Prostate gland (tissue), 2 donors: ENCODE results near the gene SPRTN. TPM values are rescaled to one million over a fixed set of nuclear protein-coding genes. Genes with fewer than 3 reads are reported as not detected.

Source experiments
- DNase-seq: peaks from one replicate; pipeline ENCODE4 v3.0.0-alpha.2; 2019; ENCODE audit warnings: low spot score
- H3K27ac ChIP-seq, 2 donors: fragments of 200-600 bp; sonication (generic); 2 replicates each; pipeline ENCODE4 v1.5.1; 2017 to 2019
- H3K27me3 ChIP-seq: fragments of 200-600 bp; sonication (generic); replicated peaks from 2 replicates; pipeline ENCODE4 v1.5.1; 2019; ENCODE audit not compliant: insufficient read depth
- H3K36me3 ChIP-seq, 2 donors: fragments of 200-600 bp; sonication (generic); 1 replicate in 1 of 2; 2 replicates in 1 of 2; pipeline versions ENCODE4 v1.5.1 to v1.8.1; 2017 to 2019
- H3K4me1 ChIP-seq: fragments of 200-600 bp; sonication (generic); replicated peaks from 2 replicates; pipeline ENCODE4 v1.5.1; 2019
- H3K4me3 ChIP-seq, 2 donors: fragments of 200-600 bp; sonication (generic); 2 replicates each; pipeline ENCODE4 v1.5.1; 2017 to 2019
- H3K9me3 ChIP-seq: fragments of 200-600 bp; sonication (generic); 2 replicates; pipeline ENCODE4 v1.5.1; 2017
- POLR2A ChIP-seq: fragments of 450-650 bp; IDR thresholded peaks from one replicate; pipeline ENCODE4 v1.6.1; 2016; ENCODE audit warnings: antibody characterized with exemption, mild to moderate bottlenecking
- POLR2AphosphoS5 ChIP-seq: sonication (generic); formaldehyde crosslinking; IDR thresholded peaks from one replicate; pipeline ENCODE4 v1.6.1; 2017; ENCODE audit warnings: antibody characterized with exemption
- WGBS: methylation state at CpG from one replicate; pipeline ENCODE4 v1.1.5; 2018; 5-methylcytosine and 5-hydroxymethylcytosine counted together
- intact Hi-C: fragments of 100-400 bp; cut with DNase I; formaldehyde crosslinking; loops from one replicate; pipeline ENCODE4 v1.14.2; 2022
- total RNA-seq, 2 donors: library from RNA; depleted of rRNA; stranded (reverse); fragments of >200 nt; gene quantifications; one replicate each; pipeline ENCODE4 v1.1.0, GENCODE V29; 2016
- TF ChIP-seq, protein P1 (sequence below), 4 experiments: fragments of 200-600 bp in 2 of 4; fragments of 450-650 bp in 2 of 4; sonication (generic) in 2 of 4; IDR thresholded peaks; 1 replicate in 3 of 4; 2 replicates in 1 of 4; pipeline ENCODE4 v1.5.1; 2016 to 2019; ENCODE audit warnings: antibody characterized with exemption in 4 of 4, mild to moderate bottlenecking in 2 of 4, moderate library complexity in 2 of 4

The SPRTN gene
- total RNA-seq, 2 donors from 2014 or later, result 10.8 to 23.4 TPM

DNA sequence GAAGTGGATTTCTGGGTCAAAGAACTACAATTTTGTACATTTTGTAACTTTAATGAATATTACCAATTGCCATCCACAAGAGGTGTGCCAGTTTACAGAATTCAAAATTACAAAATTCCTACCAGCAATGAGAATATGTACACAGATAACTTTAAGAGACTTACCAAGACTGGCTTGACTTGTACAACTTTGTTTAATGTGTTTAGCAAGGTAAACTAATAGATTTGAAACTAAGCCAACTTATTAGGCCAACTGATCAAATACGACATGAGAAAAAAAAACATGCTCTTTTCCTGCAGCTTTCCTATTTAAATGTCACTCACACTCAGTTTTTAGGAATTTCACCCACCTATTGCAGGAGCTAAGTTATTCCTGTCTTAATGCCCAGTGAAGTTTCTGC, 11.8 kb upstream of the SPRTN start:
- no peak overlapping the region for H3K27ac ChIP-seq
- H3K9me3 ChIP-seq, result no peaks in the 10 kb centered on the region
- 32% methylated on average over 1 of the region's 1 CpG for WGBS

DNA sequence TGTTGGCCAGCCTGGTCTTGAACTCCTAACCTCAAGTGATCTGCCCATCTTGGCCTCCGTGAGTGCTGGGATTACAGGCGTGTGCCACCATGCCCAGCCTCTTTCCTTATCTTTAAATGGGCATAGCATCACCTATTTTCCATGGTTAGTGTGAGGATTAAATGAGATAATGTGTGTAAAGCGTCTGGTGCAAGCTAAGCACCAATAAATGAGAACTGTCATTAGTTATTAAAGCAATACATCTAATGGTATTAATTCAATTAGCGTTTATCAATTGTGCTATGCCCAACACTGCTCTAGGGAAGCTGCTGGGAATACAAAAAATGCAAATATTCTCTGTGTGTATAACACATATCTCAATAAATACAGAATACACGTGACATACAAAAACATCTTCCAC, 10.5 kb upstream of the SPRTN start:
- TF ChIP-seq, protein P1, sequence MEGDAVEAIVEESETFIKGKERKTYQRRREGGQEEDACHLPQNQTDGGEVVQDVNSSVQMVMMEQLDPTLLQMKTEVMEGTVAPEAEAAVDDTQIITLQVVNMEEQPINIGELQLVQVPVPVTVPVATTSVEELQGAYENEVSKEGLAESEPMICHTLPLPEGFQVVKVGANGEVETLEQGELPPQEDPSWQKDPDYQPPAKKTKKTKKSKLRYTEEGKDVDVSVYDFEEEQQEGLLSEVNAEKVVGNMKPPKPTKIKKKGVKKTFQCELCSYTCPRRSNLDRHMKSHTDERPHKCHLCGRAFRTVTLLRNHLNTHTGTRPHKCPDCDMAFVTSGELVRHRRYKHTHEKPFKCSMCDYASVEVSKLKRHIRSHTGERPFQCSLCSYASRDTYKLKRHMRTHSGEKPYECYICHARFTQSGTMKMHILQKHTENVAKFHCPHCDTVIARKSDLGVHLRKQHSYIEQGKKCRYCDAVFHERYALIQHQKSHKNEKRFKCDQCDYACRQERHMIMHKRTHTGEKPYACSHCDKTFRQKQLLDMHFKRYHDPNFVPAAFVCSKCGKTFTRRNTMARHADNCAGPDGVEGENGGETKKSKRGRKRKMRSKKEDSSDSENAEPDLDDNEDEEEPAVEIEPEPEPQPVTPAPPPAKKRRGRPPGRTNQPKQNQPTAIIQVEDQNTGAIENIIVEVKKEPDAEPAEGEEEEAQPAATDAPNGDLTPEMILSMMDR (IDR thresholded peaks at IDR 0.05), result no peak
- TF ChIP-seq POLR2AphosphoS5, result no peak
- no peak for TF ChIP-seq POLR2A
- H3K4me1 ChIP-seq, result peaks cover 4% of the 10 kb centered on the region
- H3K27me3 ChIP-seq, result no peaks in the 10 kb centered on the region
- H3K4me3 ChIP-seq, result no peak overlapping the region
- intact Hi-C loops, result no loop called here
- DNase-seq, result no peak
- H3K9me3 ChIP-seq, result no peaks in the 10 kb centered on the region
- WGBS, result 77% methylated on average over 5 of the region's 5 CpGs
- H3K36me3 ChIP-seq, result no peaks in the 10 kb centered on the region
- no peak overlapping the region for H3K27ac ChIP-seq

More for the DNA sequence above, 11.8 kb upstream of the SPRTN start:
- Histone ChIP-seq H3K36me3 (no peaks in the 10 kb centered on the region), H3K27me3 (no peaks in the 10 kb centered on the region), H3K4me3 (no peak overlapping the region), H3K4me1 (peaks cover 4% of the 10 kb centered on the region)
- intact Hi-C loops, result no loop called here
- no peak for DNase-seq
- TF ChIP-seq POLR2AphosphoS5, result peak; percentile 31
- TF ChIP-seq, protein P1 (IDR thresholded peaks at IDR 0.05), result no peak

DNA sequence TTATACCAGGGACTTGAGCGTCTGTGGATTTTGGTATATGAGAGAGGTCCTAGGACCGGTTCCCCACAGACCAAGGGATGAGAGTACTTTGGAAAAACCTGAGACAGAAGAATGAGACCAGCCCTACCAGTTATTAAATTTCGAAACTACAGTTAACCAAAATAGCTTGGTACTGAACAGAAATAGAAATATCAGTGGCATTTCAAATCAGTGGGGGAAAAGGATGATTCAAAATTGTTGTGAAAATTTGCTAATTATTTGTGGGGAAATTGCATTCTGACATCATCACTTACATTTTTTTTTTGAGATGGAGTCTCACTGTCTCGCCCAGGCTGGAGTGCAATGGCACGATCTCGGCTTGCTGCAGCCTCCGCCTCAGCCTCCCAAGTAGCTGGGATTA, 8.6 kb upstream of the SPRTN start:
- no peak for DNase-seq
- 88% methylated on average over 7 of the region's 7 CpGs for WGBS
- Histone ChIP-seq H3K36me3 (no peaks in the 10 kb centered on the region), H3K4me3 (no peak overlapping the region), H3K4me1 (peaks cover 4% of the 10 kb centered on the region), H3K27ac (no peak overlapping the region), H3K27me3 (no peaks in the 10 kb centered on the region), H3K9me3 (no peaks in the 10 kb centered on the region)
- intact Hi-C loops, result no loop called here
- no peak for TF ChIP-seq POLR2AphosphoS5

DNA sequence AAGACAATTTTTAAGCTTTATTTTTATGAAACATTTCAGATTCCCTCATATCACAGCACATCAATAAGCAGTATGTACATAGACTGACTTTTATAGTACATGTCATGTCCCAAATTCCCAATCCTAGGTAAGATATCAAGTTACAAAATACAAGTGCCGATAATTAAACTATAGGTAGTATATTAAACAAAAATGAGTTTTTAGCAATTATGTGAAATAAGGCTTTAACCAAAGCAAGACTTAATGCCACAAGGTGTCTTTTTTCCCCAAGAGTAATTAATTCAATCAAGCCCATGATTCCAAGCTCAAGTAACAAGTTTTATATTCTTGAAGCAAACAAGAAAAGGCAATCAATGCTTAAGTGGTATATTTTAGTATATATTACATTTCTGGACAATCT, 5.3 kb upstream of the SPRTN start:
- Histone ChIP-seq H3K4me3 (no peak overlapping the region), H3K27ac (no peak overlapping the region), H3K9me3 (no peaks in the 10 kb centered on the region), H3K27me3 (no peaks in the 10 kb centered on the region), H3K36me3 (no peaks in the 10 kb centered on the region), H3K4me1 (no peaks in the 10 kb centered on the region)
- WGBS, result 73% methylated on average over 1 of the region's 1 CpG
- no peak for TF ChIP-seq POLR2A
- TF ChIP-seq POLR2AphosphoS5, result no peak
- TF ChIP-seq, protein P1 (IDR thresholded peaks at IDR 0.05), result no peak
- no peak for DNase-seq
- intact Hi-C loops, result no loop called here

DNA sequence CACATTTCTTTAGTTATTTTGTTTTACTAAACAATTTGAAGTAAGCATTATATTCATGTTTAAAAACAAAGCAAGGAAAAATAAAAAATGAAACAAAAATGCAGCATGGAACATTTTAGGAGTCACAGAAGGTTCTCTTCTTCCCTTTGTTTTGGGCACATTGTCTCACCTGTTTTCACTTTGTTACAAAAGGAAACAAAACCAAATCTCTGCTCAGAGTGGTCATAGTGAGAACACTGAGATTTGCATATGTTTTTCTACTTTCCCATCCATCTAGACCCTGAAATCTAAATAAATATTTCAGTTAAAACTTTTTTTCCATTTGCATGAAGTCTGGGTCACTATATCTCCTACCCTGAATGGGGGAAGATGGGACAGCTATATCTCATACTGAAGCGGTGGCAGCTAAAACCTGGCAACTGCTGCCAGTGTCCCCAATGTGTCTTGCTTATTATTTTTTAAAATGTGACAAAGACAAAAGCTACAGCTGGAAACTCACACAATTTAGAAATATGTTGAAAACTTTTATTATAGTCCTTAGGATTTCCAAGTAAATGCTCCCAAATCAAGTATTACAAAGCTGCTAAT, 3.9 kb upstream of the SPRTN start:
- no peak for DNase-seq
- intact Hi-C loops, result no loop called here

More for the DNA sequence above, 3.9 kb upstream of the SPRTN start:
- Histone ChIP-seq H3K4me1 (peaks cover 3% of the 10 kb centered on the region), H3K9me3 (no peaks in the 10 kb centered on the region), H3K27me3 (no peaks in the 10 kb centered on the region), H3K36me3 (no peaks in the 10 kb centered on the region), H3K27ac (no peak overlapping the region), H3K4me3 (peak overlapping the region in 1 of 2 donors; percentile 7)
- 75% methylated on average over 1 of the region's 1 CpG for WGBS
- TF ChIP-seq POLR2A (no peak), POLR2AphosphoS5 (no peak)
- TF ChIP-seq, protein P1 (IDR thresholded peaks at IDR 0.05), result no peak
